ENCODE data around the gene SLC25A47. TPM values are rescaled to one million over a fixed set of nuclear protein-coding genes. Genes with fewer than 3 reads are reported as not detected.
"Not testable (repeated sequence)": the region's sequence is repeated elsewhere in the genome, so short reads cannot be mapped to it uniquely, and the experiment has no call there.

The SLC25A47 gene
- total RNA-seq, 1 donor, result 0.10 TPM

GRCh38 chr14:100339766-100340422 is 16.8 kb downstream of the SLC25A47 start:
- peaks cover 28% of the 10 kb centered on the region for H3K4me1 ChIP-seq (ENCODE audit: insufficient read depth, low read length)
- no peaks in the 10 kb centered on the region for H3K9me3 ChIP-seq (ENCODE audit: low read depth, low read length)
- H3K4me3 ChIP-seq (ENCODE audit: low read length), result no peak overlapping the region
- H3K27me3 ChIP-seq (ENCODE audit: insufficient read depth, low read length), result no peaks in the 10 kb centered on the region

DNA sequence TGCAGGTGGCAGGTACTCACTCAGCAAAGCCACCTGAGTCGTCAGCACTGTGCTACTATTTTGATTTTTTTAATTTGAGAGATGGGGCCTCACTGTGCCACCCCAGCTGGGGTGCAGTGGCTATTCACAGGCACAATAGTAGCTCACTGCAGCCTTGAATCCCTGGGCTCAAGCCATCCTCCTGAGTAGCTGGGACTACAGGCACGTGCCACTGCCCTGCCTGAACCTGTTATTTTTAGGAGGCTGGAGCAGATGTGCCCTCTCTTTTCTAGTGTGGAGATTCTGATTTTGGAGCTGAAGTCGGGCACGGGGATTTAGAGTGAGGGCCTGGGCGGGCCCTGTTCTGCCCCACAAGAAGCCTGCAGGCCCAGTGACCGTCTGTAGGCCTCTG is 17.3 kb downstream of the SLC25A47 start:
- Histone ChIP-seq H3K27me3 (ENCODE audit: insufficient read depth, low read length) (no peaks in the 10 kb centered on the region), H3K4me3 (ENCODE audit: low read length) (no peak overlapping the region), H3K9me3 (ENCODE audit: low read depth, low read length) (no peaks in the 10 kb centered on the region), H3K4me1 (ENCODE audit: insufficient read depth, low read length) (peaks cover 28% of the 10 kb centered on the region)

GRCh38 chr14:100341301-100342031 is 18.3 kb downstream of the SLC25A47 start:
- peaks cover 28% of the 10 kb centered on the region for H3K4me1 ChIP-seq (ENCODE audit: insufficient read depth, low read length)
- H3K9me3 ChIP-seq (ENCODE audit: low read depth, low read length), result no peaks in the 10 kb centered on the region
- no peaks in the 10 kb centered on the region for H3K27me3 ChIP-seq (ENCODE audit: insufficient read depth, low read length)
- no peak overlapping the region for H3K4me3 ChIP-seq (ENCODE audit: low read length)

- Histone ChIP-seq H3K9me3 (ENCODE audit: low read depth, low read length) (no peaks in the 10 kb centered on the region), H3K27me3 (ENCODE audit: insufficient read depth, low read length) (no peaks in the 10 kb centered on the region), H3K4me1 (ENCODE audit: insufficient read depth, low read length) (peaks cover 28% of the 10 kb centered on the region), H3K4me3 (ENCODE audit: low read length) (no peak overlapping the region)
These were observed 19.1 kb downstream of the SLC25A47 start for GRCh38 chr14:100342195-100342594.

DNA sequence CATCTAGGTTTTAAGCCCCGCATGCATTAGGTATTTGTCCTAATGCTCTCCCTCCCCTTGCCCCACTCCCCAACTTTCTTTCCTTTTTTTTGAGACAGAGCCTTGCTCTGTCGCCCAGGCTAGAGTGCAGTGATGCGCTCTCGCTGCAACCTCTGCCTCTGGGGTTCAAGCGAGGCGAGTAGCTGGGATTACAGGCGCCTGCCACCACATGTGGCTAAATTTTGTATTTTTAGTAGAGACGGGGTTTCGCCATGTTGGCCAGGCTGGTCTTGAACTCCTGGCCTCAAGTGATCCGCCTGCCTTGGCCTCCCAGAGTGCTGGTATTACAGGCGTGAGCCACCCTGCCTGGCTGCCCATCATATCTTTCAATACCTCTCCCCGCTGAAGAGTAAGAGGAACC is 19.7 kb downstream of the SLC25A47 start:
- peaks cover 28% of the 10 kb centered on the region for H3K4me1 ChIP-seq (ENCODE audit: insufficient read depth, low read length)
- not testable (repeated sequence) for H3K4me3 ChIP-seq (ENCODE audit: low read length); H3K27me3 ChIP-seq (ENCODE audit: insufficient read depth, low read length); H3K9me3 ChIP-seq (ENCODE audit: low read depth, low read length)

- H3K4me1 ChIP-seq (ENCODE audit: insufficient read depth, low read length), result peaks cover 31% of the 10 kb centered on the region
- not testable (repeated sequence) for H3K9me3 ChIP-seq (ENCODE audit: low read depth, low read length); H3K27me3 ChIP-seq (ENCODE audit: insufficient read depth, low read length); H3K4me3 ChIP-seq (ENCODE audit: low read length)
These were observed 21.5 kb downstream of the SLC25A47 start for GRCh38 chr14:100344657-100345056.

DNA sequence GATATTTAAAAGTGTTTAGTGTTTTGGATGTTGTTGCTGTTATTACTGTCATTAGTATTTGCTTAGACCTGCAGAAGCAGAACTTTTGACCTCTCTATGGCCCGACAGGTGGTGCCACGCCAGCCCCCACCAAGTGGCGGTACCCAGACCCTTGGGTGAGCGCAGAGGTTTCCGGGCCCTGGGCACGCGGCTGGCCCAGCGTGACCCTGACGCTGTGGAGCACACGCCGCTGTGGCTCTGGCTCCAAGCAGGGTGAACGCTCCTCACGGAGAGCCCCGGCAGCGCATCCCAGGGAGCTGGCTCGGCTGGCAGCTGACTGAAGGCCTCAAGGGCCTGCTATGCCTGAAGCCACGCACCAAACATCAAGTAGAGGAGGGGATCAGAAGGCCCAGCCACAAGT is 22.6 kb downstream of the SLC25A47 start:
- H3K27me3 ChIP-seq (ENCODE audit: insufficient read depth, low read length), result no peaks in the 10 kb centered on the region
- no peak overlapping the region for H3K4me3 ChIP-seq (ENCODE audit: low read length)
- no peaks in the 10 kb centered on the region for H3K9me3 ChIP-seq (ENCODE audit: low read depth, low read length)
- peaks cover 32% of the 10 kb centered on the region for H3K4me1 ChIP-seq (ENCODE audit: insufficient read depth, low read length)

DNA sequence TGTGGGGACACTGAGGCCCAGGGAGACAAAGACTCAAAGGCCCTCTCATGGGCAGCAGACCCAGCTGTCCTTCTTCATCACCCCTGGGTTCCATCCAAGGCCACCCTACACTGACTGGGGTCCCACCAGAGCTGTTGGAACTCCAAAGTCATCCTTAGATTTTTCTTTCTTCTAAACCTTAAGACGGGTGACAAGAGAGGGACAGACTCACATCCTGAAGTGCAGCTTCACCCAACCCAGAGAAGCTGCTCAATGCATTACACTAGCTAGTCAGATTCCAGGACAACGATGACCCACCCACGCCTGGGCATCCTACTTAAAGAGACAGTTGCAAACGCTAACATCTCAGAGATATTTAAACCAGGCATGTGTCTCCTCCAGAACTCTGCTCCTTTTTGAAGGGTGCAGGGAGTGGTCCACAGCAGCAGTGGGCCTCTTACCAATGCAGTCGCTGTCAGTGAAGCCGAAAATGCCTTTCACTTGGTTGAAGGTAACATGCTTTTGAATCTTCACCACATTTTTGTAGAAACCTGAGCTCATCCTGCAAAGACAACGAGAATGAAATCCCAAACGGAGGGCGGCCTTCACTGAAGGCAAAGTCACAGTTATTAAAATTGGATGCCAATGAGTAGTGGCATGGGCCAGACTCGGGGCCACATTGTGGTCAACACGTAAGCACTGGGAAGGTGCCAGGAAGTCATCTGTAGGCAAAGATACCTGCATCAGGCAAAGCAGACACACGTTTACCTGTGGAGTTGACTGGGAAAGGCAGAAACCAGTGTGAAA is 23.4 kb downstream of the SLC25A47 start:
- Histone ChIP-seq H3K27me3 (ENCODE audit: insufficient read depth, low read length) (no peaks in the 10 kb centered on the region), H3K4me1 (ENCODE audit: insufficient read depth, low read length) (peaks cover 32% of the 10 kb centered on the region), H3K9me3 (ENCODE audit: low read depth, low read length) (no peaks in the 10 kb centered on the region), H3K4me3 (ENCODE audit: low read length) (no peak overlapping the region)

DNA sequence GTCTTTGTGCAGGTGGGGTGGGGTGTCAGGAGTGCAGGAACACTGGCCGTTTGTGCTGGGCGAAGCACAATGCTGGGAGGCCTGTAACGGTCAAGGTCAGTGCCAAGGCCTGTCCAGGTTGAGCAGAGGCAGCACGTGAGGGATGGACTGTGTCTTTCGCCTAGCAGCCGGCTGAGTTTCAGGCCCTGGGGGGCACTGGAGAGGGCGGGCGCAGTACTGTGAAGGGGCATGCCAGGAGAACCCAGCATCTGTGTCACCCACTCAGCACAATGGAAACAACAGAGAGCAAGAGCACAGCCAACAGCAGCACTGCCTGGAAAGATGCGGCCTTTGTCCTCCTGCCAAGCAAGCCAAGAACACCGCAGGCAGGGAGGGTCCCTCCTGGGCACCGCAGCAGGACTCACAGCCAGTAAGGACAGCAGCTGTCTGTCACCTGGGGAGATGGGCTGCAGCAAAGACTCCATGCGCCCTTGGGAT is 25.2 kb downstream of the SLC25A47 start:
- Histone ChIP-seq H3K9me3 (ENCODE audit: low read depth, low read length) (no peaks in the 10 kb centered on the region), H3K4me3 (ENCODE audit: low read length) (no peak overlapping the region), H3K4me1 (ENCODE audit: insufficient read depth, low read length) (peaks cover 23% of the 10 kb centered on the region), H3K27me3 (ENCODE audit: insufficient read depth, low read length) (no peaks in the 10 kb centered on the region)

- Histone ChIP-seq H3K27me3 (ENCODE audit: insufficient read depth, low read length) (no peaks in the 10 kb centered on the region), H3K9me3 (ENCODE audit: low read depth, low read length) (no peaks in the 10 kb centered on the region), H3K4me3 (ENCODE audit: low read length) (no peak overlapping the region), H3K4me1 (ENCODE audit: insufficient read depth, low read length) (peaks cover 23% of the 10 kb centered on the region)
These were observed 25.9 kb downstream of the SLC25A47 start for GRCh38 chr14:100348784-100349685.

DNA sequence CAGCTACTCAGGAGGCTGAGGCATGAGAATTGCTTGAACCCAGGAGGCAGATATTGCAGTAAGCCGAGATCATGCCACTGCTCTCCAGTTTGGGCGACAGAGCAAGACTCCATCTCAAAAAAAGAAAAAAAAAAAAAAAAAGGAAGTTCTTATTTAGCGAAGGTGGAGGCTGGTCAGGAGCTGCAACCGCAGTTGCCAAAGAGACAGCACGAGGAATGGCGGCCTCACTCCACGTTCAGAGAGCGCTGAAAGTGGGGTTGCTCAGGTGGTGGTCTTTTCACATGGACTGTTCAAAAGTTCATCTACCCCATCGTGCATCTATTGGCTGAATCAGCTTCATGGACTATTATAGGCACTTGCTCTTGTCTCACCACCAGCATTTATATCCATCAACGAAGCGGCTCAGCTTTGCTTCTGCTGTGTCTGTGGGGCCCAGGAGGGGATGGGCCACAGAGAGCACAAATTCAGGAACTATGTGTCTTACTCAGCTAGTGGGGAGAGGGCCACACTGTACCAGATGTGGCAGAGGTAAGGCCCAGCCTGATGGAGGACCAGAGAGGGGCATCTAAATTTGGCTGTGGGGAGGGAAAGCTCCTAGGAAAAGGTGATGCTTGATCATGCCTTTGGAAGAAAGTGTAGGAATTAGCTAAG is 27.3 kb downstream of the SLC25A47 start:
- Histone ChIP-seq H3K4me1 (ENCODE audit: insufficient read depth, low read length) (peaks cover 23% of the 10 kb centered on the region), H3K27me3 (ENCODE audit: insufficient read depth, low read length) (no peaks in the 10 kb centered on the region), H3K4me3 (ENCODE audit: low read length) (no peak overlapping the region), H3K9me3 (ENCODE audit: low read depth, low read length) (no peaks in the 10 kb centered on the region)

DNA sequence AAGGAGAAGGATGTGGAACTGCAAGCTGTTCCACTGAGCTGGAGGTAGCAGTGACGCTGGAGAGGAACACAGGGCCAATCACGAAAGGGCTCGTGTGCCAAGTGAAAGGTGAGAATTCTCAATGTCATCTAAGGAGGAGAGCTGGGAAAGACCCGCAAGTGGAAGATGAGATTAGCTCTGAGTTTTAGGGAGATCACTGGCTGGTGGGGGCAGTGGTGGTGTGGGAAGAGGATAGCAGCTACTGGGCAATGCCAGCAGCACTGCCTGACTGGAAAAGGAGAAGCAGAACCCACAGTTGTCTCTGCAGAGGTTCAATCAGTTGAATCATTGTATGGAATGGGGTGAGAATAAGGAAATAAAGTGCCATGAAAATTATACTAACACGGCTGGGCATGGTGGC is 27.8 kb downstream of the SLC25A47 start:
- Histone ChIP-seq H3K9me3 (ENCODE audit: low read depth, low read length) (no peaks in the 10 kb centered on the region), H3K4me1 (ENCODE audit: insufficient read depth, low read length) (peaks cover 23% of the 10 kb centered on the region), H3K27me3 (ENCODE audit: insufficient read depth, low read length) (no peaks in the 10 kb centered on the region), H3K4me3 (ENCODE audit: low read length) (no peak overlapping the region)

GRCh38 chr14:100358396-100358795 is 35.3 kb downstream of the SLC25A47 start:
- no peaks in the 10 kb centered on the region for H3K9me3 ChIP-seq (ENCODE audit: low read depth, low read length)
- no peaks in the 10 kb centered on the region for H3K27me3 ChIP-seq (ENCODE audit: insufficient read depth, low read length)
- H3K4me1 ChIP-seq (ENCODE audit: insufficient read depth, low read length), result no peaks in the 10 kb centered on the region
- no peak overlapping the region for H3K4me3 ChIP-seq (ENCODE audit: low read length)

GRCh38 chr14:100359111-100359510 is 36.0 kb downstream of the SLC25A47 start:
- Histone ChIP-seq H3K4me1 (ENCODE audit: insufficient read depth, low read length) (no peaks in the 10 kb centered on the region), H3K9me3 (ENCODE audit: low read depth, low read length) (no peaks in the 10 kb centered on the region), H3K4me3 (ENCODE audit: low read length) (no peak overlapping the region), H3K27me3 (ENCODE audit: insufficient read depth, low read length) (no peaks in the 10 kb centered on the region)
